ENCODE data around the gene ST8SIA6. TPM values are rescaled to one million over a fixed set of nuclear protein-coding genes. Genes with fewer than 3 reads are reported as not detected.
A peak's percentile ranks its signal among the peaks of the same experiment; 100 is the strongest.

ST8SIA6 gene
- total and polyA plus RNA-seq, 9 of the 15 experiments (the other 6 are each of a cell fraction or from before 2014, with no cell fraction given) = 0.69 to 6.7 (median 5.0) TPM

DNA sequence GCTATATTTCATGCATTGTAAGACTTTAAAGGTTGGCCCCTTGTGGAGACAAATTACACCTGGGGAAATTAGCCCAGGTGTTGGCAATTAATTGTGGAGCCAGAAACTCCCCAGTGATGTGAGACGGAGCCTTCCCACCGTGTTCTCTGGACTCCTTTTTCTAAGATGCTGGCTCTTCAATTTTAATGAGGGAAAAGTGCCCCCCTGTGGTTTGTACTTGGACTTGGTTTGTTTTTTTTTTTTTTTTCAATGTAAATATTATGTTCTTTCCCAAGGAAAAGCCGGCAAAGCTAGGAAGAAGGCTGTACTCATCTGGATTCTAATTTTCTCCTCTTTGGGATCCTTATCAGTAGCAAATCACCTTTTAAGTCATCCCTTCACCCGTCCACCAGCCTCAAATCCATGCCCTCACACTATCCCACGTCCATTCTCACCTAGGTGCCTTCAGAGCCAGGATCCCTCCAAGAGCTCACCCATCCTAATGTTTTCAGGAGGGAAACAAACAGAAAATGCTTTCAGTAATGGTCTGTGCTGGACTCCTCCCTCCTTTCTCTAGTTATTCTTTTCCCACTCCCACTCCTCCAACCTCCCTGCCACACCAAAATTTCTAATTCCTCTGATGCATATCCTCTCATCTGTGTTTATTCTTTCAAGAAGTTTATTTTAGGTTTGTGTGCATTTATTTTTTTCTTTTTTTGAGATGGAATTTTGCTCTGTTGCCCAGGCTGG lies 20.4 kb upstream of the ST8SIA6 start (continued):
- TF ChIP-seq, protein P1, sequence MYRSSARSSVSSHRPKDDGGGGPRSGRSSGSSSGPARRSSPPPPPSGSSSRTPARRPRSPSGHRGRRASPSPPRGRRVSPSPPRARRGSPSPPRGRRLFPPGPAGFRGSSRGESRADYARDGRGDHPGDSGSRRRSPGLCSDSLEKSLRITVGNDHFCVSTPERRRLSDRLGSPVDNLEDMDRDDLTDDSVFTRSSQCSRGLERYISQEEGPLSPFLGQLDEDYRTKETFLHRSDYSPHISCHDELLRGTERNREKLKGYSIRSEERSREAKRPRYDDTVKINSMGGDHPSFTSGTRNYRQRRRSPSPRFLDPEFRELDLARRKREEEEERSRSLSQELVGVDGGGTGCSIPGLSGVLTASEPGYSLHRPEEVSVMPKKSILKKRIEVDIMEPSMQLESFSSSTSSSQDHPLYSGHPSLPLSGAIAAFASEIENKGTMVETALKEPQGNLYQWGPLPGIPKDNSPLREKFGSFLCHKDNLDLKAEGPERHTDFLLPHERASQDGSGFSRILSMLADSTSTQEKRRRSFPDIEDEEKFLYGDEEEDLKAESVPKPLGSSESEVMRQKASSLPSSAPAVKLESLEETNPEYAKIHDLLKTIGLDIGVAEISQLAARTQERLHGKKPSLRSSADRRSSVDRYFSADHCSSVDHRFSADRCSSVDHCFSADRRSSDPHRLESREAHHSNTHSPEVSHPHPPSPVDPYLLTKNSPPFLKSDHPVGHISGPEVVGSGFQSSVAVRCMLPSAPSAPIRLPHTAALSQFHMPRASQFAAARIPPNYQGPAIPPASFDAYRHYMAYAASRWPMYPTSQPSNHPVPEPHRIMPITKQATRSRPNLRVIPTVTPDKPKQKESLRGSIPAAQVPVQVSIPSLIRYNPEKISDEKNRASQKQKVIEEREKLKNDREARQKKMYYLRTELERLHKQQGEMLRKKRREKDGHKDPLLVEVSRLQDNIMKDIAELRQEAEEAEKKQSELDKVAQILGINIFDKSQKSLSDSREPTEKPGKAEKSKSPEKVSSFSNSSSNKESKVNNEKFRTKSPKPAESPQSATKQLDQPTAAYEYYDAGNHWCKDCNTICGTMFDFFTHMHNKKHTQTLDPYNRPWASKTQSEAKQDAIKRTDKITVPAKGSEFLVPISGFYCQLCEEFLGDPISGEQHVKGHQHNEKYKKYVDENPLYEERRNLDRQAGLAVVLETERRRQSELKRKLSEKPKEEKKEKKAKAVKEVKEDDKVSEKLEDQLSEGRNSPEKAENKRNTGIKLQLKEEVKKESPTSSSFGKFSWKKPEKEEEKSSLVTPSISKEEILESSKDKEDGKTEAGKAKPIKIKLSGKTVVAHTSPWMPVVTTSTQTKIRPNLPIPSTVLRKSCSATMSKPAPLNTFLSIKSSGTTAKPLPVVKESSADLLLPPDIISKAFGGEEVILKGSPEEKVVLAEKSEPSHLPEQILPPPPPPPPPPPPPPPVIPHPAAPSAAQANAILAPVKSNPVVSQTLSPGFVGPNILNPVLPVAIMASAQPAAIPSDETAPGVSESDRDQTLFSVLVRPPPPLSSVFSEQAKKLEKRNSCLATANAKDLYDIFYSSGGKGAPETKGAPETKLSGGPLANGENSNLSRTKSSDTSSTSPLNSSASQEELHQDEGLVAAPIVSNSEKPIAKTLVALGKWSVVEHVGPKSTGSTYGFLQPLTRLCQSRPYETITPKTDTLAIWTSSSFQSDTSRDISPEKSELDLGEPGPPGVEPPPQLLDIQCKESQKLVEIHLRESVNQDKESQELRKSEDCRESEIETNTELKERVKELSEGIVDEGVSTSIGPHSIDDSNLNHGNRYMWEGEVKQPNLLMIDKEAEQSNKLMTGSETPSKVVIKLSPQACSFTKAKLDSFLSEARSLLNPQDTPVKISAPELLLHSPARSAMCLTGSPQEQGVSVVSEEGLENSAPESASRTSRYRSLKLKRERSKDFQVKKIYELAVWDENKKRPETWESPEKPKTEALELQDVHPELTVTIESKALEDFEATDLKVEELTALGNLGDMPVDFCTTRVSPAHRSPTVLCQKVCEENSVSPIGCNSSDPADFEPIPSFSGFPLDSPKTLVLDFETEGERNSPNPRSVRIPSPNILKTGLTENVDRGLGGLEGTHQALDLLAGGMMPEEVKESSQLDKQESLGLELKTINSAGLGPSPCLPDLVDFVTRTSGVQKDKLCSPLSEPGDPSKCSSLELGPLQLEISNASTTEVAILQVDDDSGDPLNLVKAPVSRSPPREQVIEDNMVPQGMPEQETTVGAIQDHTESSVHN (IDR thresholded peaks at IDR 0.05; ENCODE audit: borderline replicate concordance in 1 of 2, low read depth in 1 of 2) = no peak
- peak; percentile 96 for TF ChIP-seq ZNF384 (IDR thresholded peaks at IDR 0.05; ENCODE audit: low read depth, low read length)
- TF ChIP-seq, protein P2, sequence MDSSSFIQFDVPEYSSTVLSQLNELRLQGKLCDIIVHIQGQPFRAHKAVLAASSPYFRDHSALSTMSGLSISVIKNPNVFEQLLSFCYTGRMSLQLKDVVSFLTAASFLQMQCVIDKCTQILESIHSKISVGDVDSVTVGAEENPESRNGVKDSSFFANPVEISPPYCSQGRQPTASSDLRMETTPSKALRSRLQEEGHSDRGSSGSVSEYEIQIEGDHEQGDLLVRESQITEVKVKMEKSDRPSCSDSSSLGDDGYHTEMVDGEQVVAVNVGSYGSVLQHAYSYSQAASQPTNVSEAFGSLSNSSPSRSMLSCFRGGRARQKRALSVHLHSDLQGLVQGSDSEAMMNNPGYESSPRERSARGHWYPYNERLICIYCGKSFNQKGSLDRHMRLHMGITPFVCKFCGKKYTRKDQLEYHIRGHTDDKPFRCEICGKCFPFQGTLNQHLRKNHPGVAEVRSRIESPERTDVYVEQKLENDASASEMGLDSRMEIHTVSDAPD (CRISPR knock-in tag; IDR thresholded peaks at IDR 0.05) = no peak

All from K562 (cell line).